CD4-positive, CD25-positive, alpha-beta regulatory T cell (primary cell): Measurements from ENCODE around the gene AGL. TPM values are rescaled to one million over a fixed set of nuclear protein-coding genes. Genes with fewer than 3 reads are reported as not detected.
"Not testable (repeated sequence)": the region's sequence is repeated elsewhere in the genome, so short reads cannot be mapped to it uniquely, and the experiment has no call there.

Experiments used
- ATAC-seq, 2 donors: fragments of 150-1000 bp; cut with Tn5 transposase; one replicate each; pipeline ENCODE4 v1.10.0; 2021; ENCODE audit warnings: low read depth in 2 of 2, moderate number of reproducible peaks in 2 of 2, moderate library complexity in 1 of 2
- DNase-seq, 3 donors: peaks; one replicate each; pipeline versions ENCODE4 v3.0.0 to v3.0.0-alpha.2; 2012 to 2022; ENCODE audit warnings: mixed read lengths in 1 of 3
- H3K27ac ChIP-seq: one replicate; pipeline ENCODE4 v1.7.0; 2013; ENCODE audit warnings: mild to moderate bottlenecking, low read length; ENCODE audit not compliant: insufficient read depth, poor library complexity, severe bottlenecking
- H3K27me3 ChIP-seq: one replicate; pipeline ENCODE4 v1.7.0; 2013; ENCODE audit warnings: low read length; ENCODE audit not compliant: control insufficient read depth, insufficient read depth
- H3K36me3 ChIP-seq: one replicate; pipeline ENCODE4 v1.7.0; 2013; ENCODE audit warnings: mild to moderate bottlenecking, low read length, moderate library complexity; ENCODE audit not compliant: control insufficient read depth, insufficient read depth
- H3K4me1 ChIP-seq: 2 replicates; pipeline ENCODE4 v1.7.0; 2013; ENCODE audit warnings: mild to moderate bottlenecking, low read length; ENCODE audit not compliant: insufficient read depth, control insufficient read depth, poor library complexity, severe bottlenecking
- H3K4me3 ChIP-seq: one replicate; pipeline ENCODE4 v1.7.0; 2013; ENCODE audit warnings: low read depth, mild to moderate bottlenecking, low read length, moderate library complexity
- H3K9me3 ChIP-seq, 2 experiments: 1 replicate in 1 of 2; 2 replicates in 1 of 2; pipeline ENCODE4 v1.7.0; 2013; ENCODE audit warnings: low read length in 2 of 2, mild to moderate bottlenecking in 1 of 2, moderate library complexity in 1 of 2; ENCODE audit not compliant: control insufficient read depth in 2 of 2
- H3K27ac Mint-ChIP-seq, 3 donors: one replicate each; pipeline ENCODE4 v1.8.0; 2020 to 2022; ENCODE audit warnings: mild to moderate bottlenecking in 3 of 3, mixed read lengths in 3 of 3, moderate library complexity in 2 of 3
- H3K27me3 Mint-ChIP-seq: one replicate; pipeline ENCODE4 v1.8.0; 2022; ENCODE audit warnings: mild to moderate bottlenecking, mixed read lengths
- H3K36me3 Mint-ChIP-seq: one replicate; pipeline ENCODE4 v1.8.0; 2020; ENCODE audit warnings: mixed read lengths
- H3K4me1 Mint-ChIP-seq, 4 donors: one replicate each; pipeline ENCODE4 v1.8.0; 2020 to 2022; ENCODE audit warnings: mixed read lengths in 4 of 4, mild to moderate bottlenecking in 1 of 4
- H3K4me3 Mint-ChIP-seq, 4 donors: one replicate each; pipeline ENCODE4 v1.8.0; 2020 to 2022; ENCODE audit warnings: mild to moderate bottlenecking in 4 of 4, mixed read lengths in 4 of 4, moderate library complexity in 3 of 4
- H3K9me3 Mint-ChIP-seq, 7 donors: one replicate each; pipeline ENCODE4 v1.8.0; 2020 to 2022; ENCODE audit warnings: mixed read lengths in 7 of 7, mild to moderate bottlenecking in 3 of 7, moderate library complexity in 2 of 7
- polyA plus RNA-seq, 4 donors: library from polyadenylated mRNA; unstranded; fragments of 300-500 nt; fragmentation: Illumina TruSeq; gene quantifications; one replicate each; pipeline ENCODE4 v1.2.3, GENCODE V29; 2021
- total RNA-seq: library from RNA; stranded (reverse); gene quantifications from one replicate; pipeline ENCODE4 v1.2.3, GENCODE V29; 2022

The AGL gene
- total and polyA plus RNA-seq, 5 donors from 2014 or later, result 8.5 to 11.9 (median 9.8) TPM

- no peak overlapping the region for H3K27ac ChIP-seq
- peaks cover 3% of the 10 kb centered on the region for H3K36me3 ChIP-seq
- H3K4me1 ChIP-seq, result peaks cover 22% of the 10 kb centered on the region
- Mint-ChIP-seq H3K27ac (peak overlapping the region in 1 of 3 donors; percentile 3), H3K4me3 (peak overlapping the region in 2 of 4 donors; percentile 48 to 95), H3K36me3 (peaks cover 20% of the 10 kb centered on the region), H3K4me1 (peaks cover 21 to 43% (median 31%) of the 10 kb centered on the region in 4 donors), H3K27me3 (no peaks in the 10 kb centered on the region), H3K9me3 (no peaks in the 10 kb centered on the region)
- DNase-seq, result no peak
- ATAC-seq, result no peak
- no peaks in the 10 kb centered on the region for H3K27me3 ChIP-seq
- no peaks in the 10 kb centered on the region for H3K9me3 ChIP-seq
- H3K4me3 ChIP-seq, result no peak overlapping the region
Observed at GRCh38 chr1:99852648-99853047, 2.5 kb downstream of the AGL start.

- peaks cover 6% of the 10 kb centered on the region for H3K36me3 ChIP-seq
- H3K27me3 ChIP-seq, result no peaks in the 10 kb centered on the region
- H3K27ac ChIP-seq, result no peak overlapping the region
- H3K9me3 Mint-ChIP-seq, result no peaks in the 10 kb centered on the region
- no peak overlapping the region for H3K4me3 Mint-ChIP-seq
- no peak overlapping the region for H3K4me3 ChIP-seq
- H3K4me1 Mint-ChIP-seq, result peaks cover 9 to 24% (median 22%) of the 10 kb centered on the region in 4 donors
- H3K4me1 ChIP-seq, result peaks cover 9% of the 10 kb centered on the region
- no peaks in the 10 kb centered on the region for H3K9me3 ChIP-seq
- peaks cover 22% of the 10 kb centered on the region for H3K36me3 Mint-ChIP-seq
- no peak for DNase-seq
- H3K27ac Mint-ChIP-seq, result no peak overlapping the region
- no peaks in the 10 kb centered on the region for H3K27me3 Mint-ChIP-seq
- no peak for ATAC-seq
Observed at GRCh38 chr1:99855914-99856450, 5.8 kb downstream of the AGL start.

- Mint-ChIP-seq H3K4me1 (peaks cover 6 to 13% (median 12%) of the 10 kb centered on the region in 4 donors), H3K36me3 (peaks cover 28% of the 10 kb centered on the region)
- not testable (repeated sequence) for H3K27me3 ChIP-seq, H3K27me3 Mint-ChIP-seq, H3K4me3 Mint-ChIP-seq, H3K27ac ChIP-seq, H3K27ac Mint-ChIP-seq, H3K4me3 ChIP-seq, ATAC-seq, H3K9me3 Mint-ChIP-seq, DNase-seq, H3K4me1 ChIP-seq, H3K9me3 ChIP-seq
- peaks cover 13% of the 10 kb centered on the region for H3K36me3 ChIP-seq
Observed at GRCh38 chr1:99857041-99857440, 6.9 kb downstream of the AGL start.

DNA sequence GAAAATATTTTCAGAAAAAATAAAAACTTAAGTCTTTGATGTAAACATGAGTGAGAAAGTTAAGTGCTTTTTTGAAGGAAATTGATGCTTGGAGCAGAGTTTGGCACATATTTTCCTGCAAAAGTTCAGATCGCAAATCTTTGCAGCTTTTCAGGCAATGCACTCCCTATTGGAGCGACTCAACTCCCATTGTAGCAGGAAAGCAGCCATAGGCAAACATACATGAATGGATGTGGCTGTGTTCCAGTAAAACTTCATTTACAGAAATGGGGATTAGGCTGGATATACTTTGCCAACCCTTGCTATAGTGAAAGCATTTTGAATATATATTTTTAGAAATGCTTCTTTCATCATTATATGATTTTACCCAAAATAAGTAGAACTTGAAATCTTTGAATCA lies 8.1 kb downstream of the AGL start:
- no peaks in the 10 kb centered on the region for H3K4me1 ChIP-seq
- H3K27me3 ChIP-seq, result no peaks in the 10 kb centered on the region
- H3K27ac ChIP-seq, result no peak overlapping the region
- H3K4me3 ChIP-seq, result no peak overlapping the region
- Mint-ChIP-seq H3K27ac (no peak overlapping the region), H3K27me3 (no peaks in the 10 kb centered on the region), H3K4me1 (peaks cover 0 to 5% (median 2%) of the 10 kb centered on the region in 4 donors), H3K36me3 (peaks cover 25% of the 10 kb centered on the region), H3K4me3 (no peak overlapping the region), H3K9me3 (no peaks in the 10 kb centered on the region)
- DNase-seq (no peak), ATAC-seq (no peak)
- no peaks in the 10 kb centered on the region for H3K9me3 ChIP-seq
- peaks cover 22% of the 10 kb centered on the region for H3K36me3 ChIP-seq

GRCh38 chr1:99858881-99859280 lies 8.7 kb downstream of the AGL start:
- peaks cover 0 to 4% (median 0%) of the 10 kb centered on the region in 4 donors for H3K4me1 Mint-ChIP-seq
- H3K36me3 Mint-ChIP-seq, result peaks cover 24% of the 10 kb centered on the region
- H3K4me3 Mint-ChIP-seq, result no peak overlapping the region

GRCh38 chr1:99860703-99861102 lies 10.5 kb downstream of the AGL start:
- peaks cover 33% of the 10 kb centered on the region for H3K36me3 ChIP-seq
- Mint-ChIP-seq H3K9me3 (peaks cover 0 to 2% (median 0%) of the 10 kb centered on the region in 7 donors), H3K27me3 (no peaks in the 10 kb centered on the region), H3K27ac (no peak overlapping the region), H3K36me3 (peaks cover 29% of the 10 kb centered on the region), H3K4me1 (peaks cover 0 to 4% (median 0%) of the 10 kb centered on the region in 4 donors), H3K4me3 (no peak overlapping the region)
- H3K27me3 ChIP-seq, result no peaks in the 10 kb centered on the region
- H3K9me3 ChIP-seq, result no peaks in the 10 kb centered on the region
- DNase-seq, result no peak
- H3K27ac ChIP-seq, result no peak overlapping the region
- ATAC-seq, result no peak
- no peak overlapping the region for H3K4me3 ChIP-seq
- no peaks in the 10 kb centered on the region for H3K4me1 ChIP-seq

More at GRCh38 chr1:99858881-99859280, 8.7 kb downstream of the AGL start:
- ATAC-seq (no peak), DNase-seq (no peak)
- Mint-ChIP-seq H3K27me3 (no peaks in the 10 kb centered on the region), H3K27ac (no peak overlapping the region), H3K9me3 (no peaks in the 10 kb centered on the region)
- Histone ChIP-seq H3K4me1 (no peaks in the 10 kb centered on the region), H3K27me3 (no peaks in the 10 kb centered on the region), H3K36me3 (peaks cover 22% of the 10 kb centered on the region), H3K27ac (no peak overlapping the region), H3K4me3 (no peak overlapping the region), H3K9me3 (no peaks in the 10 kb centered on the region)

DNA sequence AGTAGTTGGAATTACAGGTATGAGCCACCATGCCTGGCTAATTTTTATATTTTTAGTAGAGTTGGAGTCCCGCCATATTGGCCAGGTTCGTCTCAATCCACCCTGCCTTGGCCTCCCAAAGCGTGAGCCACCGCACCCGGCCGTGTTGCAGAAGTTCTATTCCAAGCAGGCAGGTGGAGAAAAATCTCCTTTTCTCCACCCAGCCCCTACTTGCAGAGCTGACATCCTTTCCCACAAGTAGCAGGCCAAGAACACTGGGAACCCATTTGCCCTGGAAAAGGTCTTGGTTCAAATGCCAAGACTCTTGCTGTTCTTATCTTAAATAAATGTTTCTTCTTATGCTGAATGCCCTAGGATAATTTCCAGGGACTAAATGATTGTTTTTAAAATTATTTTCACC lies 17.5 kb downstream of the AGL start:
- Histone ChIP-seq H3K27me3 (no peaks in the 10 kb centered on the region), H3K27ac (no peak overlapping the region), H3K36me3 (peaks cover 13% of the 10 kb centered on the region), H3K4me3 (no peak overlapping the region), H3K4me1 (no peaks in the 10 kb centered on the region), H3K9me3 (no peaks in the 10 kb centered on the region)
- no peak for DNase-seq
- H3K9me3 Mint-ChIP-seq, result peaks cover 0 to 2% (median 0%) of the 10 kb centered on the region in 7 donors
- peaks cover 22% of the 10 kb centered on the region for H3K36me3 Mint-ChIP-seq
- no peak overlapping the region for H3K27ac Mint-ChIP-seq
- no peaks in the 10 kb centered on the region for H3K27me3 Mint-ChIP-seq
- H3K4me1 Mint-ChIP-seq, result no peaks in the 10 kb centered on the region
- no peak overlapping the region for H3K4me3 Mint-ChIP-seq
- no peak for ATAC-seq

DNA sequence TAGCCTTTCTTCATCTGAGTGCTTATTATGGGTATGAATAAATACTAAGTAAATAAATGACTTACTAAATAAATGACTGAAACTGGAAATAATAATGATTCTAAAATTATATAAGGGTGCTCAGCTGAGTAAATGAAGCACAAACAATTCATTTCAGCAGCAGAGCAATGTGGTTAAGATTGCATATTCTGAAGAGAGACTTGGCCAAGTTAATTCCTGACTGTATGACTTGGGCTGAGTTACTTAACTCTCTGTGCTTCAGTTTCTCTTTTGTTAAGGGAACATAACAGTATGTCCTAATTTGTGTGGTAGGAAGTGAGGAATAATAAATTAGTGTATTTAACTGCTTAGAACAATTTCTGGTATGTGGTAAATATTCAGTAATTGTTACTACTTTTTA lies 19.1 kb downstream of the AGL start:
- Mint-ChIP-seq H3K36me3 (peaks cover 20% of the 10 kb centered on the region), H3K9me3 (peaks cover 0 to 2% (median 0%) of the 10 kb centered on the region in 7 donors), H3K4me1 (no peaks in the 10 kb centered on the region), H3K27me3 (no peaks in the 10 kb centered on the region), H3K27ac (no peak overlapping the region), H3K4me3 (no peak overlapping the region)
- Histone ChIP-seq H3K27me3 (no peaks in the 10 kb centered on the region), H3K27ac (no peak overlapping the region), H3K9me3 (no peaks in the 10 kb centered on the region), H3K4me1 (no peaks in the 10 kb centered on the region), H3K4me3 (no peak overlapping the region), H3K36me3 (peaks cover 10% of the 10 kb centered on the region)
- no peak for DNase-seq
- no peak for ATAC-seq
